ENCODE measurements around the gene TRRAP. TPM values are rescaled to one million over a fixed set of nuclear protein-coding genes. Genes with fewer than 3 reads are reported as not detected.

TRRAP gene
- total and polyA plus RNA-seq, 8 donors = 4.3 to 38.0 (median 15.7) TPM

GRCh38 chr7:99030457-99030856 is 152.1 kb downstream of the TRRAP start:
- Histone ChIP-seq H3K27me3 (no peaks in the 10 kb centered on the region), H3K27ac (peak overlapping the region in 4 of 5 donors; percentile 45 to 64 (median 50)), H3K4me1 (peaks cover 0 to 7% (median 0%) of the 10 kb centered on the region in 4 donors), H3K4me3 (no peak overlapping the region), H3K36me3 (peaks cover 76 to 85% (median 84%) of the 10 kb centered on the region in 4 donors), H3K9me3 (peaks cover 0 to 6% (median 0%) of the 10 kb centered on the region in 4 donors)
- TF ChIP-seq POLR2AphosphoS5 (IDR thresholded peaks at IDR 0.05) = no peak
- TF ChIP-seq EP300 (IDR thresholded peaks at IDR 0.05) = no peak
- no peak for TF ChIP-seq CTCF (IDR thresholded peaks at IDR 0.05)
- no peak for TF ChIP-seq POLR2A (IDR thresholded peaks at IDR 0.05)
- DNase-seq = no peak
- WGBS, 5 donors = 90 to 99% (median 97%) methylated on average over 6 of the region's 6 CpGs
- intact Hi-C loops (cut with DNase I; ENCODE audit: low total_unique reads) = loop anchor here (10.0 kb wide), 2 partner anchors 114 to 204 kb away; partner anchors contain the start of gene SMURF1

- peaks cover 0 to 7% (median 0%) of the 10 kb centered on the region in 4 donors for H3K4me1 ChIP-seq
- no peaks in the 10 kb centered on the region for H3K27me3 ChIP-seq
- WGBS, 5 donors = 78 to 91% (median 86%) methylated on average over 5 of the region's 5 CpGs
- no peak for DNase-seq
- peaks cover 0 to 6% (median 0%) of the 10 kb centered on the region in 4 donors for H3K9me3 ChIP-seq
- intact Hi-C loops (cut with DNase I; ENCODE audit: low total_unique reads) = loop anchor here (10.0 kb wide), 2 partner anchors 114 to 204 kb away; partner anchors contain the start of gene SMURF1
- TF ChIP-seq POLR2AphosphoS5 (IDR thresholded peaks at IDR 0.05) (no peak), CTCF (IDR thresholded peaks at IDR 0.05) (no peak)
- no peak overlapping the region for H3K4me3 ChIP-seq
- peak overlapping the region in 4 of 5 donors; percentile 45 to 64 (median 50) for H3K27ac ChIP-seq
- H3K36me3 ChIP-seq = peaks cover 81 to 90% (median 89%) of the 10 kb centered on the region in 4 donors
Measured at GRCh38 chr7:99030951-99031350, 152.6 kb downstream of the TRRAP start.

GRCh38 chr7:99031496-99031895 is 153.2 kb downstream of the TRRAP start:
- intact Hi-C loops (cut with DNase I; ENCODE audit: low total_unique reads) = loop anchor here (10.0 kb wide), 2 partner anchors 113 to 203 kb away; partner anchors contain the start of gene SMURF1
- Histone ChIP-seq H3K9me3 (peaks cover 0 to 6% (median 0%) of the 10 kb centered on the region in 4 donors), H3K4me3 (no peak overlapping the region), H3K27ac (peak overlapping the region in 4 of 5 donors; percentile 9 to 64 (median 24)), H3K36me3 (peaks cover 87 to 95% (median 95%) of the 10 kb centered on the region in 4 donors), H3K27me3 (no peaks in the 10 kb centered on the region), H3K4me1 (peaks cover 0 to 7% (median 0%) of the 10 kb centered on the region in 4 donors)
- WGBS, 5 donors = 91 to 96% (median 92%) methylated on average over 7 of the region's 7 CpGs
- TF ChIP-seq CTCF (IDR thresholded peaks at IDR 0.05) (no peak), POLR2A (IDR thresholded peaks at IDR 0.05) (no peak), POLR2AphosphoS5 (IDR thresholded peaks at IDR 0.05) (no peak), EP300 (IDR thresholded peaks at IDR 0.05) (no peak)
- no peak for DNase-seq

GRCh38 chr7:99032928-99033327 is 154.6 kb downstream of the TRRAP start:
- no peaks in the 10 kb centered on the region for H3K27me3 ChIP-seq
- 87 to 90% (median 88%) methylated on average over 12 to 15 of the region's 15 CpGs for WGBS, 5 donors
- peaks cover 94 to 100% (median 100%) of the 10 kb centered on the region in 4 donors for H3K36me3 ChIP-seq
- intact Hi-C loops (cut with DNase I; ENCODE audit: low total_unique reads) = loop anchor here (10.0 kb wide), 2 partner anchors 112 to 202 kb away; partner anchors contain the start of gene SMURF1
- H3K4me3 ChIP-seq = no peak overlapping the region
- peaks cover 0 to 6% (median 0%) of the 10 kb centered on the region in 4 donors for H3K9me3 ChIP-seq
- no peak for DNase-seq
- peaks cover 0 to 7% (median 0%) of the 10 kb centered on the region in 4 donors for H3K4me1 ChIP-seq
- H3K27ac ChIP-seq = peak overlapping the region in 1 of 5 donors; percentile 14
- TF ChIP-seq CTCF (IDR thresholded peaks at IDR 0.05) = no peak
- TF ChIP-seq EP300 (IDR thresholded peaks at IDR 0.05) = no peak
- no peak for TF ChIP-seq POLR2A (IDR thresholded peaks at IDR 0.05)
- TF ChIP-seq POLR2AphosphoS5 (IDR thresholded peaks at IDR 0.05) = no peak
